KMS-11 (cell line): ENCODE data around the gene PAPPA.

ENCODE experiments used
- H2AFZ ChIP-seq: fragments of 200-600 bp; sonication (generic); 2 replicates; pipeline ENCODE4 v1.6.1; 2016; ENCODE audit warnings: antibody characterized with exemption, mixed run types, low read depth
- H3K27ac ChIP-seq: fragments of 200-600 bp; sonication (generic); 2 replicates; pipeline ENCODE4 v1.6.1; 2016; ENCODE audit warnings: mild to moderate bottlenecking, mixed run types
- H3K27me3 ChIP-seq: fragments of 200-600 bp; sonication (generic); 2 replicates; pipeline ENCODE4 v1.6.1; 2017; ENCODE audit warnings: mild to moderate bottlenecking, low read depth, mixed run types, moderate library complexity; ENCODE audit not compliant: insufficient read depth
- H3K36me3 ChIP-seq: fragments of 200-600 bp; sonication (generic); 2 replicates; pipeline ENCODE4 v1.6.1; 2017; ENCODE audit warnings: mild to moderate bottlenecking, mixed run types; ENCODE audit not compliant: insufficient read depth
- H3K4me1 ChIP-seq: fragments of 200-600 bp; sonication (generic); 2 replicates; pipeline ENCODE4 v1.6.1; 2016; ENCODE audit warnings: mild to moderate bottlenecking, low read depth, mixed run types; ENCODE audit not compliant: poor library complexity, severe bottlenecking
- H3K4me2 ChIP-seq: fragments of 200-600 bp; sonication (generic); 2 replicates; pipeline ENCODE4 v1.7.0; 2016; ENCODE audit warnings: mild to moderate bottlenecking, mixed run types
- H3K4me3 ChIP-seq: fragments of 200-600 bp; sonication (generic); IDR thresholded peaks from 2 replicates; pipeline ENCODE4 v1.6.1; 2017; ENCODE audit warnings: low read depth, low read length, mixed read lengths; ENCODE audit not compliant: insufficient read depth
- H3K79me2 ChIP-seq: fragments of 200-600 bp; sonication (generic); 2 replicates; pipeline ENCODE4 v1.6.1; 2016; ENCODE audit warnings: low read depth, mixed run types; ENCODE audit not compliant: insufficient read depth
- H3K9ac ChIP-seq: fragments of 200-600 bp; sonication (generic); 2 replicates; pipeline ENCODE4 v1.6.1; 2016; ENCODE audit warnings: mild to moderate bottlenecking, mixed run types
- H4K20me1 ChIP-seq: fragments of 200-600 bp; sonication (generic); 2 replicates; pipeline ENCODE4 v1.6.1; 2016; ENCODE audit warnings: mild to moderate bottlenecking, mixed run types; ENCODE audit not compliant: insufficient read depth
- TF ChIP-seq, protein P1 (sequence below): fragments of 200-600 bp; sonication (generic); conservative IDR thresholded peaks from 2 replicates; pipeline ENCODE4 v1.6.1; 2017; ENCODE audit warnings: low read depth, mild to moderate bottlenecking, antibody characterized with exemption, low read length, moderate library complexity, mixed read lengths

The PAPPA gene

DNA sequence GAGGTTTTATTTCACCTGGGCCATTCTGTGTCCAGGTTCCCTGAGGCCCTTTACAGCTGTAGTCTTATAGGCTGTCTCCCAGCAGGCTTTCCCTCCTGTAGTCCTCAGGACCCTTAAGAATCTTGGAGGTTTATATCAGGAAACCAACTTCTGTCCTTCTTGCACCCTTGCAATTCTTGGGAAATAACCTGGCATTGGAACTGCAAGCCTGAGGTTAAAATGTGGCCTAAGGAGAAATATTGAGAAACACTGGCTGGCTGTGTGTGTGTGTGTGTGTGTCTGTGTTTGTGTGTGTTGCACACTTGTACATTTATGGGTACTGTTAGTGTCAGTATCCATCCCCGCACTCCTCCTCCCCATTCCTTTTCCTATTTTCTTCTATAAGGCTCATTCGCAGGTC is 168.9 kb downstream of the PAPPA start:
- H3K4me3 ChIP-seq, result no peak overlapping the region
- H3K4me2 ChIP-seq, result no peak overlapping the region
- no peaks in the 10 kb centered on the region for H4K20me1 ChIP-seq
- H3K9ac ChIP-seq, result no peak overlapping the region
- no peaks in the 10 kb centered on the region for H3K36me3 ChIP-seq
- no peaks in the 10 kb centered on the region for H3K79me2 ChIP-seq
- no peak overlapping the region for H3K27ac ChIP-seq
- no peaks in the 10 kb centered on the region for H3K27me3 ChIP-seq
- H2AFZ ChIP-seq, result no peak overlapping the region
- TF ChIP-seq, protein P1, sequence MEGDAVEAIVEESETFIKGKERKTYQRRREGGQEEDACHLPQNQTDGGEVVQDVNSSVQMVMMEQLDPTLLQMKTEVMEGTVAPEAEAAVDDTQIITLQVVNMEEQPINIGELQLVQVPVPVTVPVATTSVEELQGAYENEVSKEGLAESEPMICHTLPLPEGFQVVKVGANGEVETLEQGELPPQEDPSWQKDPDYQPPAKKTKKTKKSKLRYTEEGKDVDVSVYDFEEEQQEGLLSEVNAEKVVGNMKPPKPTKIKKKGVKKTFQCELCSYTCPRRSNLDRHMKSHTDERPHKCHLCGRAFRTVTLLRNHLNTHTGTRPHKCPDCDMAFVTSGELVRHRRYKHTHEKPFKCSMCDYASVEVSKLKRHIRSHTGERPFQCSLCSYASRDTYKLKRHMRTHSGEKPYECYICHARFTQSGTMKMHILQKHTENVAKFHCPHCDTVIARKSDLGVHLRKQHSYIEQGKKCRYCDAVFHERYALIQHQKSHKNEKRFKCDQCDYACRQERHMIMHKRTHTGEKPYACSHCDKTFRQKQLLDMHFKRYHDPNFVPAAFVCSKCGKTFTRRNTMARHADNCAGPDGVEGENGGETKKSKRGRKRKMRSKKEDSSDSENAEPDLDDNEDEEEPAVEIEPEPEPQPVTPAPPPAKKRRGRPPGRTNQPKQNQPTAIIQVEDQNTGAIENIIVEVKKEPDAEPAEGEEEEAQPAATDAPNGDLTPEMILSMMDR, result no peak
- H3K4me1 ChIP-seq, result no peaks in the 10 kb centered on the region

DNA sequence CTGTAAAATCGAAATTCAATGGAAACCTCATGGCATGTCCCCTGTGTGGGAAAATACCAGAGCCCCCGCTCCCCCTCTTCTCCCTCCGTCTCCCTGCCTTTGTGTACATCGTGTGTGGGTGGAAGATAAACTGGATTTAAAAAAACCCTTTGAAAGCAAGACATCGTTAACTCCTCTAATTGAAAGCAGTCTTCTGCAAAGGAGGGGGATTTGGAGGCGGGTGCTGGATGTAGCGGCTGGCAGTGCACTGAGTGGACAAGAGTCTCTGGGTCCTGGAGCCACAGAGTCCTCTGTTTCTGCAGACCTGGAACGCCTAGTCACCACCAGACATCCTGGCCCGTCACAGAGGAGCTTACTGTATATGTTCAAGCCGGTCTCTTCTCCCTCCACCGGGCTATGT is 169.4 kb downstream of the PAPPA start:
- Histone ChIP-seq H3K4me1 (no peaks in the 10 kb centered on the region), H3K4me2 (no peak overlapping the region), H4K20me1 (no peaks in the 10 kb centered on the region), H2AFZ (no peak overlapping the region), H3K27me3 (no peaks in the 10 kb centered on the region), H3K79me2 (no peaks in the 10 kb centered on the region), H3K9ac (no peak overlapping the region), H3K36me3 (no peaks in the 10 kb centered on the region), H3K4me3 (no peak overlapping the region), H3K27ac (no peak overlapping the region)
- TF ChIP-seq, protein P1, result no peak

DNA sequence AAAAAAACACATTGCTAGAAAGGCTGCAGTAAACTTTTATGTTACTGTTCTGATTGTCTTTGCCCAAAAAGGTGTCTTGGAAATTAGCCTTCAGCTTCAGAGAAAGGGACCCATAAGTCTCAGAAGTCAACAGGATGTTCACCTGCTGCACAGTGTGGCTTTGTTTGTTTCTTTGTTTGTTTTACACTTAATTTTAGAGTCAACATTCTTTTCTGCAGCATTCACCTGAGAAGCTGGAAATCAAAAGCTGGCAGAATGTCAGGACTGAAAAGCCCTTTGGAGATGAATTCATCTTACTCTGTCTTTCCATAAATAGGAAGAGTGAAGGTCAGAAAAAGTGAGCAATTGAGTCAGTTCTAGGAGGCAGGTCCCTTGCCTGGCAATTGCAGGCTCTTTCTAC is 170.0 kb downstream of the PAPPA start:
- TF ChIP-seq, protein P1, result no peak
- Histone ChIP-seq H4K20me1 (no peaks in the 10 kb centered on the region), H2AFZ (no peak overlapping the region), H3K27me3 (no peaks in the 10 kb centered on the region), H3K4me3 (no peak overlapping the region), H3K27ac (no peak overlapping the region), H3K4me2 (no peak overlapping the region), H3K79me2 (no peaks in the 10 kb centered on the region), H3K9ac (no peak overlapping the region), H3K4me1 (no peaks in the 10 kb centered on the region), H3K36me3 (no peaks in the 10 kb centered on the region)

DNA sequence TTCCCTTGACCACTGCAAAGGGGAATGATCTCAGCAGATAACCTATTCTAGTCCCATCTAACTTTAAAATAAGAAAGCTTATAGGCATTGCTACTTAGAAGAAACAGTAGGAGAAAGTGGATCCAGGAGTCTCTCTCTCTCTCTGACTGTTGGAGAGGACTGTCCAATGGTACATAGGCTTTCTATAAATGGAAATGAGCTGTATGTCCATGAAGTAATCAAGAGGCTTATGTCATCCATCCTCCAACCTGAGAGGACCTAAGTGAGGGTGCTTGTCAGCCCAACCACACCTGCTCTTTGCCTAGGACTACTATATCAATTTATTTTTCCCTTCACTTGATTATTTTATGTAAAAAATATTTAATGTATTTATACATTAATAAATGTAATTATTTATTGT is 172.3 kb downstream of the PAPPA start:
- Histone ChIP-seq H3K79me2 (no peaks in the 10 kb centered on the region), H2AFZ (no peak overlapping the region), H3K4me1 (no peaks in the 10 kb centered on the region), H3K9ac (no peak overlapping the region), H3K4me2 (no peak overlapping the region), H3K27ac (no peak overlapping the region), H3K4me3 (no peak overlapping the region), H3K27me3 (no peaks in the 10 kb centered on the region), H3K36me3 (no peaks in the 10 kb centered on the region), H4K20me1 (no peaks in the 10 kb centered on the region)
- TF ChIP-seq, protein P1, result no peak
